ENCODE data around the gene RNASET2. TPM values are rescaled to one million over a fixed set of nuclear protein-coding genes. Genes with fewer than 3 reads are reported as not detected.

Gene RNASET2
- total RNA-seq, 2 donors from 2014 or later, result 24.2 to 33.1 TPM

- peak overlapping the region; percentile 78 to 93 for H3K4me3 ChIP-seq
- no peaks in the 10 kb centered on the region for H3K27me3 ChIP-seq
- no peaks in the 10 kb centered on the region for H3K9me3 ChIP-seq
- H3K27ac ChIP-seq, result peak overlapping the region; percentile 42 to 77
- DNase-seq (ENCODE audit: low spot score), result no peak
- peaks cover 0 to 25% of the 10 kb centered on the region in 2 donors for H3K4me1 ChIP-seq
- no peaks in the 10 kb centered on the region for H3K36me3 ChIP-seq
- no peak for TF ChIP-seq CTCF (IDR thresholded peaks at IDR 0.05)
Observed at GRCh38 chr6:166998256-166999144, 42.1 kb upstream of the RNASET2 start.

- Histone ChIP-seq H3K9me3 (no peaks in the 10 kb centered on the region), H3K27ac (peak overlapping the region in 1 of 2 donors; percentile 77), H3K27me3 (no peaks in the 10 kb centered on the region), H3K4me1 (peaks cover 0 to 25% of the 10 kb centered on the region in 2 donors), H3K4me3 (peak overlapping the region; percentile 78 to 93), H3K36me3 (no peaks in the 10 kb centered on the region)
- no peak for DNase-seq (ENCODE audit: low spot score)
- peak in 1 of 2 donors; percentile 34 for TF ChIP-seq CTCF (IDR thresholded peaks at IDR 0.05)
Observed at GRCh38 chr6:166997768-166998255, 41.5 kb upstream of the RNASET2 start.

GRCh38 chr6:166997348-166997747 lies 41.0 kb upstream of the RNASET2 start:
- no peak for DNase-seq (ENCODE audit: low spot score)
- Histone ChIP-seq H3K36me3 (no peaks in the 10 kb centered on the region), H3K27ac (no peak overlapping the region), H3K27me3 (no peaks in the 10 kb centered on the region), H3K4me1 (peaks cover 0 to 25% of the 10 kb centered on the region in 2 donors), H3K9me3 (no peaks in the 10 kb centered on the region), H3K4me3 (peak overlapping the region in 1 of 2 donors; percentile 93)
- TF ChIP-seq CTCF (IDR thresholded peaks at IDR 0.05), result no peak

- no peaks in the 10 kb centered on the region for H3K36me3 ChIP-seq
- no peak overlapping the region for H3K4me3 ChIP-seq
- TF ChIP-seq CTCF (IDR thresholded peaks at IDR 0.05), result no peak
- H3K27ac ChIP-seq, result no peak overlapping the region
- no peak for DNase-seq (ENCODE audit: low spot score)
- no peaks in the 10 kb centered on the region for H3K27me3 ChIP-seq
- H3K9me3 ChIP-seq, result no peaks in the 10 kb centered on the region
- H3K4me1 ChIP-seq, result peaks cover 0 to 25% of the 10 kb centered on the region in 2 donors
Observed at GRCh38 chr6:166996406-166996805, 40.1 kb upstream of the RNASET2 start.

GRCh38 chr6:166989427-166990032 lies 33.2 kb upstream of the RNASET2 start:
- TF ChIP-seq CTCF (IDR thresholded peaks at IDR 0.05), result peak in 1 of 2 donors; percentile 53
- no peaks in the 10 kb centered on the region for H3K9me3 ChIP-seq
- no peaks in the 10 kb centered on the region for H3K36me3 ChIP-seq
- no peaks in the 10 kb centered on the region for H3K27me3 ChIP-seq
- H3K4me1 ChIP-seq, result no peaks in the 10 kb centered on the region
- DNase-seq (ENCODE audit: low spot score), result no peak
- H3K27ac ChIP-seq, result no peak overlapping the region
- no peak overlapping the region for H3K4me3 ChIP-seq

All from right atrium auricular region (tissue), 2 donors.